ENCODE results near the gene PDZD2.

PDZD2 gene

DNA sequence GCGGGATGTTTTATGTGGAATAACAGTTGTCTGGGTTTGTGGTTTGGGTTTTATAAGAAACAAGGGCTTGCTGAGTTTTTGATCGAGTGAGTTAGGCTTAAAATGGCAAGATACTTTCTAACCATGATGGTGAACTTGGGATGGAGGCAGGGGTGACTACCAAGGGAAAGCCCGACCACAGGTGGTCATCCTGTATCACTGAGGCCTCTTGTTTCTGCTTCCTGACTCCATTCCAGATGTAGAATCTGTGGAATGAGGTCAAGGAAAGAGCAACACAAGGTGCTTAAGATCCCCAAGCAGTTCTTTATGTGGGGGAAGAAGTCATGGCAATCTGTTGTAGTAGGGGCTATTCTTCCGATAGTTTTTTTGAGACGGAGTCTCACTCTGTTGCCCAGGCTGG lies 412.9 kb downstream of the PDZD2 start:
- Histone ChIP-seq H3K36me3 (ENCODE audit: control insufficient read depth in 1 of 2, insufficient read depth in 2 of 2, low read length in 2 of 2) (peaks cover 0 to 4% of the 10 kb centered on the region in 2 donors), H3K9me3 (ENCODE audit: control insufficient read depth in 1 of 2, low read length in 2 of 2) (no peaks in the 10 kb centered on the region), H3K4me1 (ENCODE audit: control insufficient read depth in 1 of 2, insufficient read depth in 2 of 2, low read length in 2 of 2) (no peaks in the 10 kb centered on the region), H3K27me3 (ENCODE audit: low read depth, low read length) (no peaks in the 10 kb centered on the region), H3K4me3 (ENCODE audit: low read depth in 1 of 2, low read length in 2 of 2) (no peak overlapping the region), H3K27ac (ENCODE audit: low read length) (no peak overlapping the region)

DNA sequence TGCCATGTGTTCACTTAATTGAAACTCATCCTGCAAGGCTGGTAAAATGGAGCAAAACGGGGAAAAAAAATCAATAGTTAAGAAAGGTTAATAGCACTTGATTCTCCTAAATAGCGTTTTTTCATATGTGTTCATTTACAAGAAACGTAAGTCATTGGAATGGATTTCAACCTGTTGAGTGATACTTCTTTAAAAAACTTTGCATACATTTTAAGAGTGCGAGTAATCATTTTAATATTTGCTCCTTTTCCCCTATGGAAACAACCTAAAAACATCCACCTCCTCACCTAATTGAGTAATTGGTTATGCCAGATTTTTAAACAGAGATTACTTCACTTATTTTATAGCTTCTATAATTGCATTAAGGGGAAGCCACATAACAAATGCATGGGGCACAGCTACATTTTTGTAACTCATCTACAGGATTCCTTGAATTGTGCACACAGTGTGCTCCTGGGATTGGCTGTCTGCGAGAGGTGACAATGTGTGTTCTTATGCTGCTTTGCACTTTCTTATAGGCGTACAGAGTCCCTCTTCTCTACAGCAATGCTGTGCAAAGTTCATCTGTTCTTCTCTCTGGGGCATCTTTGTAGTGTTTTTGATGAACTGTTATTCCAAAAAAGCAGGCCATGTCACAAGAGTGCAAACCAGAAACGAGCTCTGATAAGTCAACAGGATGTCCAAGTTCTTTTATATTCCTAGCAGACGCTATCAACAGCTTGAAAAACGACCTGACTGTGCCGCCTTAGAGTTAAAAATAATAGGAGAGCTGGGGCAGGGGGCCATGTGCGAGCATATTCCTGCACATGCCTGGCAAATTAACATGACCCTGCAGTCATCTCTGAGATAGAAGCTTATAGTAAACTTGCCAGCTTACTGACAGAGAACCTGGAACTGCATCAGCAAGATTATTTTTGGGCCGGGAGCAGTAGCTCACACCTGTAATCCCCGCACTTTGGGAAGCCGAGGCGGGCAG lies 417.2 kb downstream of the PDZD2 start:
- H3K36me3 ChIP-seq (ENCODE audit: control insufficient read depth in 1 of 2, insufficient read depth in 2 of 2, low read length in 2 of 2), result peaks cover 0 to 4% of the 10 kb centered on the region in 2 donors
- no peak overlapping the region for H3K4me3 ChIP-seq (ENCODE audit: low read depth in 1 of 2, low read length in 2 of 2)
- H3K9me3 ChIP-seq (ENCODE audit: control insufficient read depth in 1 of 2, low read length in 2 of 2), result no peaks in the 10 kb centered on the region
- H3K27ac ChIP-seq (ENCODE audit: low read length), result no peak overlapping the region
- no peaks in the 10 kb centered on the region for H3K27me3 ChIP-seq (ENCODE audit: low read depth, low read length)
- no peaks in the 10 kb centered on the region for H3K4me1 ChIP-seq (ENCODE audit: control insufficient read depth in 1 of 2, insufficient read depth in 2 of 2, low read length in 2 of 2)

DNA sequence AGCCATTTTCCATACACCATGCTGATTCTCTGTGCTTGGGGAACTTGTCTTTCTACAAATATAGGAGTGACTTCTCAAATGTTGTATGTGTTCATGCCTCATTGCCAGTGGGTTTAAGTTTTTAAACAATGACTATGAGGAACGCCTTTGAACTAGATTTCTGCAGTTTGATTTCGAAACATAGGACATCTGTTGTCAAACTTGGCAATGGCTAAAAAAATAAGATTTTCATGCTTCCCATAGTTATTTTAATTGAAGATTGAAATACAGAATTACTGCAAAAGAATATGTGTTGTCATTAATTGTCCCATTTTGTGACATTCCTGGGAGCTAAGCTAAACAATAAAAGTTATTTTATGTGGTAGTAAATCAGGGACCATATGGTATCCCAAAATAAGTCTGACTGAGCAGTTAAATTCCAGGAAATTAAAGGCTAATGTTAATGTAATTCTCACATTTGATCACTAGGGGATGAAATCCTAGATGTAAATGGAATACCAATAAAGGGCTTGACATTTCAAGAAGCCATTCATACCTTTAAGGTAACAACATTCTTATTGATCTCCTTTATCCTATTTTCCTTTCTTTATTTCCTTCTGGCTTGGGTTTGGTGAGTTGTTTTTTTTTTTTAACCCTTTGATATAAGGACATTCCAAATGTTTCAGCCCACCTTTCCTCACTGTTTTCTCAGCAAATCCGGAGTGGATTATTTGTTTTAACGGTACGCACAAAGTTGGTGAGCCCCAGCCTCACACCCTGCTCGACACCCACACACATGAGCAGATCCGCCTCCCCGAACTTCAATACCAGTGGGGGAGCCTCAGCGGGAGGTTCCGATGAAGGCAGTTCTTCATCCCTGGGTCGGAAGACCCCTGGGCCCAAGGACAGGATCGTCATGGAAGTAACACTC lies 418.5 kb downstream of the PDZD2 start:
- H3K9me3 ChIP-seq (ENCODE audit: control insufficient read depth in 1 of 2, low read length in 2 of 2), result no peaks in the 10 kb centered on the region
- H3K36me3 ChIP-seq (ENCODE audit: control insufficient read depth in 1 of 2, insufficient read depth in 2 of 2, low read length in 2 of 2), result peaks cover 0 to 4% of the 10 kb centered on the region in 2 donors
- H3K4me1 ChIP-seq (ENCODE audit: control insufficient read depth in 1 of 2, insufficient read depth in 2 of 2, low read length in 2 of 2), result no peaks in the 10 kb centered on the region
- no peaks in the 10 kb centered on the region for H3K27me3 ChIP-seq (ENCODE audit: low read depth, low read length)
- H3K4me3 ChIP-seq (ENCODE audit: low read depth in 1 of 2, low read length in 2 of 2), result no peak overlapping the region
- H3K27ac ChIP-seq (ENCODE audit: low read length), result no peak overlapping the region

DNA sequence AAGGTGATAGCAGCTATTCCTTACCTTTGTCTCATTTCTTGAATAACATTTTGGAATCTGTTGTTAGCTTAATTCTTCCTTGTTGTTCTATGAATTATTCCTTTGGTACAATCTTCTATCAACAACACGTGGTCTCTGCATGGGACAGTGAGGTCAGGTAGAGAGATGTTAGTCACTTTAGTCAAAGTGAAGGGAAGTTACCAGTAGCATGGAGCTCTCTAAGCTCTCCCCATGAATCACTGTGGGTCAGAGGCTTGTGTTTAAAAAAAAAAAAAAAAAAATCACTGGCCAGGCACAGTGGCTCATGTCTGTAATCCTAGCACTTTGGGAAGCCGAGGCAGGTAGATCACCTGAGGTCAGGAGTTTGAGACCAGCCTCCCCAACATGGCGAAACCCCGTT lies 419.2 kb downstream of the PDZD2 start:
- Histone ChIP-seq H3K27ac (ENCODE audit: low read length) (no peak overlapping the region), H3K36me3 (ENCODE audit: control insufficient read depth in 1 of 2, insufficient read depth in 2 of 2, low read length in 2 of 2) (peaks cover 0 to under 1% of the 10 kb centered on the region in 2 donors), H3K9me3 (ENCODE audit: control insufficient read depth in 1 of 2, low read length in 2 of 2) (no peaks in the 10 kb centered on the region)

DNA sequence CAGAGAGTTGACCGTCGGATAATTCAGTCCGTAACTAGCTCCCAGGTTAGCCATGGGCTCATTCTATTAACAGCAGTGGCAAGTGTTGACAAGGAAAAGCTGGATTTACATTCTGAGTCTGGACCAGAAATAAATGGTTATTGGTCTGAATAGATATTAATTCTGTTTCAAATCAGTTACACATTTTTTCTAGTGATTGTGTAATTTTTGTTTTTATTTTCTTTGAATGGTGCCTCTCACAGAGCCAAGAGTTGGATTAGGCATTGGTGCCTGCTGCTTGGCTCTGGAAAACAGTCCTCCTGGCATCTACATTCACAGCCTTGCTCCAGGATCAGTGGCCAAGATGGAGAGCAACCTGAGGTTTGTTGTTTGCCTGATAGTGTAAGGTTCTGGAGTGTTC lies 420.1 kb downstream of the PDZD2 start:
- Histone ChIP-seq H3K4me3 (ENCODE audit: low read depth in 1 of 2, low read length in 2 of 2) (no peak overlapping the region), H3K27me3 (ENCODE audit: low read depth, low read length) (no peaks in the 10 kb centered on the region), H3K4me1 (ENCODE audit: control insufficient read depth in 1 of 2, insufficient read depth in 2 of 2, low read length in 2 of 2) (no peaks in the 10 kb centered on the region), H3K36me3 (ENCODE audit: control insufficient read depth in 1 of 2, insufficient read depth in 2 of 2, low read length in 2 of 2) (no peaks in the 10 kb centered on the region), H3K9me3 (ENCODE audit: control insufficient read depth in 1 of 2, low read length in 2 of 2) (no peaks in the 10 kb centered on the region), H3K27ac (ENCODE audit: low read length) (no peak overlapping the region)

More for the DNA sequence above, 419.2 kb downstream of the PDZD2 start:
- no peaks in the 10 kb centered on the region for H3K27me3 ChIP-seq (ENCODE audit: low read depth, low read length)
- H3K4me1 ChIP-seq (ENCODE audit: control insufficient read depth in 1 of 2, insufficient read depth in 2 of 2, low read length in 2 of 2), result no peaks in the 10 kb centered on the region
- no peak overlapping the region for H3K4me3 ChIP-seq (ENCODE audit: low read depth in 1 of 2, low read length in 2 of 2)

DNA sequence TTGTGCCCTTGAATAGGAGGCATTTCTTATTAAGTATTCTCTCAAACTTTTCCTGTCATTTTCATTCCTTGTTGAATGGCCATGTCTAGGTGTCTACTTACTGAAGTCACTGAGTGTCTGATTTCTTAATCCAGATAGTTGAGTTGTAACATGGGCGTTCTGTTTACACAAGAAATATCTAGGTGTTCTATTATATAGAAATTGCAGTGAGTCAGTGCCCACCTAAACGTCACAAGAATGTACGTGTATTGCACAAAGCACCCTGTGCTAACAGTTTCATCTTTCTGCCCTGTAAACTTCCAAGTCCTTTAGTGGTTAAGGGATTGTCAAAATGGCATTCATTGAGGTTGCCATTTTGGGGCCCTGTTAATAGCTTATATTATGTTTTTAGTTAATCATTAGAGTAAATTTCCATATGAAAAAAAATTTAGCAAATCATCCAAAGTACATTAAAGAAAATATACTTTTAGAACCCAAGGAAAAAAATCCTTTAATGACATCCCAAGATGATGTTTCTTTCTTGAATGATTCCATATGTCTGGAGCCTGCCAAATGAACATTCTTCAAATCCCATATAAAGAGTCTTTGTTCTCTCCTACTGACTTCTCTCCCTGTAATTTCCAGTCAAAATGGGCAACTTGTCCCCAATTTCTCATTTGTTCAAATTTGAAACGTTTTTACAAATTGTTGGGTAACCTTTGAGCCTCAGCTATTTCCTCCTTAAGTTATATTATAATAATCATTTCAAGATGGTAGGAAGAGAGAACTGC lies 421.0 kb downstream of the PDZD2 start:
- H3K4me1 ChIP-seq (ENCODE audit: control insufficient read depth in 1 of 2, insufficient read depth in 2 of 2, low read length in 2 of 2), result no peaks in the 10 kb centered on the region
- H3K27me3 ChIP-seq (ENCODE audit: low read depth, low read length), result no peaks in the 10 kb centered on the region
- no peaks in the 10 kb centered on the region for H3K36me3 ChIP-seq (ENCODE audit: control insufficient read depth in 1 of 2, insufficient read depth in 2 of 2, low read length in 2 of 2)
- H3K27ac ChIP-seq (ENCODE audit: low read length), result no peak overlapping the region
- no peak overlapping the region for H3K4me3 ChIP-seq (ENCODE audit: low read depth in 1 of 2, low read length in 2 of 2)
- no peaks in the 10 kb centered on the region for H3K9me3 ChIP-seq (ENCODE audit: control insufficient read depth in 1 of 2, low read length in 2 of 2)

DNA sequence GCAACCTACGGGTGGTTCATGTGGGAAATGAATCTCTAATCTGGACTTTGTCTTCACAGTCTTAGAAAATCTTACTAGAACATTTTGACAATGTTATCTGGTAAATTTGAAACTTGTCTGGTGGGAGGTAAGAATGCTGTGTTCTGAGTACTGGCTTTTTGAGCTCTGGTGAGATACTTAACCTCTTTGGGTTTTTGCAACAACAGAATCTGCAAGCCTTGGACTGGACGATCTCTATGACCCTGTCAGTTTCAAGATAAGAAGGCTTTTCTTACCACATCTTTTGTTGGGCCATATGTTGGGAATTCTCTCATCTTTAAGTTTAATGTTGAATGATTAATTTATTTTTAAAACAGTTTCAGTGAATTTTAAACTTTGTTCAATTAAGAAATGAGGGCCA lies 422.3 kb downstream of the PDZD2 start:
- Histone ChIP-seq H3K27me3 (ENCODE audit: low read depth, low read length) (no peaks in the 10 kb centered on the region), H3K4me3 (ENCODE audit: low read depth in 1 of 2, low read length in 2 of 2) (no peak overlapping the region), H3K36me3 (ENCODE audit: control insufficient read depth in 1 of 2, insufficient read depth in 2 of 2, low read length in 2 of 2) (no peaks in the 10 kb centered on the region), H3K4me1 (ENCODE audit: control insufficient read depth in 1 of 2, insufficient read depth in 2 of 2, low read length in 2 of 2) (no peaks in the 10 kb centered on the region), H3K9me3 (ENCODE audit: control insufficient read depth in 1 of 2, low read length in 2 of 2) (no peaks in the 10 kb centered on the region), H3K27ac (ENCODE audit: low read length) (no peak overlapping the region)

DNA sequence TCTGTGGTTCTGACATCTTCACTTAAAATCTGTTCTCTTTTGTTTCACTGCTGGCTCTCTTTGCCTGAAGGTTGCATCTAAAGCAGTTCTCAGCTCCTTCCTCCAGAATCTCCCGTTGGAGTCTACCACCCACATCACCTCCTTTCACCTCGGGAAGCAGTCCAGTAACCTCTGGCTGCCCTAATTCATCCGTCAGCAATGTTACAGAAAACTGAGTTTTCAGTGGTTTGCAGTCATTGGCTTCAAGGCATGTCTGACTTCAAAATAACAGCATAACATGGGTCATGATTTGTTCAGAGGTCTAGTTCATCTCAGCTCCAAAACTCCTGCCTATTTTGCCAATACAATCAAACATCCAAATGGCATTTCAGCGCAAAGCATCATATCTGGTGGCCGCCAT lies 427.5 kb downstream of the PDZD2 start:
- Histone ChIP-seq H3K4me3 (ENCODE audit: low read depth in 1 of 2, low read length in 2 of 2) (no peak overlapping the region), H3K27me3 (ENCODE audit: low read depth, low read length) (no peaks in the 10 kb centered on the region), H3K27ac (ENCODE audit: low read length) (no peak overlapping the region), H3K4me1 (ENCODE audit: control insufficient read depth in 1 of 2, insufficient read depth in 2 of 2, low read length in 2 of 2) (no peaks in the 10 kb centered on the region), H3K9me3 (ENCODE audit: control insufficient read depth in 1 of 2, low read length in 2 of 2) (no peaks in the 10 kb centered on the region), H3K36me3 (ENCODE audit: control insufficient read depth in 1 of 2, insufficient read depth in 2 of 2, low read length in 2 of 2) (no peaks in the 10 kb centered on the region)

DNA sequence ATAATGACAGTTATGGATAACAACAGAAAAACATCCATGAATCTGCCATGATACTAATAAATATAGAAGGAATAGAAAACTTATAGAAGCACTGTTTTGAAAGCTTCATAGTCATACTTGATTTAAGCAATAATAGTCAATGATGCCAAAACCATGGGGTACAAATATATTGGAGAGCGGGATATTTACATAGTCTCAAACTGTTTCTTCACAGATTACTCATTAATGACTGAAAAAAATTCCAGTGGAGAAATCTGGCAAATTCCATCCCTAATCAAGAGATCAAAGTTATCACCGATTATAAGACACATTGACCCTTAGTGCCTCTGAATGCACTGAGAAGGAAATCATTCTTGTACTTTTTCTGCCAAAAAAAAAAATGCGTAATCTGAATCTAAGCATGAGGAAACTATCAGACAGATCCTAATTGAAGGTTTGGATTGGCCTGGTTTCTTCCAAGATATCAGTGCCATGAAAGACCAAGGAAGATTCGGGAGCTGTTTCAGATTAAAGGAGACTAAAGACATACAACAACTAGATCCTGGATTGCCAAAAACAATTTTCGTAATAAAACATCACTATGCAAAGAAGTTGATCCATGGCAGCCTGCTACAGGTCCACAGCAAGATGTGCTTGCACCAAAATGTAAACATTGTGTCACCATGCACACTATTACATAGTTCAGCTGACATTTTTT lies 429.0 kb downstream of the PDZD2 start:
- no peaks in the 10 kb centered on the region for H3K27me3 ChIP-seq (ENCODE audit: low read depth, low read length)
- H3K36me3 ChIP-seq (ENCODE audit: control insufficient read depth in 1 of 2, insufficient read depth in 2 of 2, low read length in 2 of 2), result no peaks in the 10 kb centered on the region
- H3K9me3 ChIP-seq (ENCODE audit: control insufficient read depth in 1 of 2, low read length in 2 of 2), result no peaks in the 10 kb centered on the region
- H3K27ac ChIP-seq (ENCODE audit: low read length), result no peak overlapping the region
- H3K4me3 ChIP-seq (ENCODE audit: low read depth in 1 of 2, low read length in 2 of 2), result no peak overlapping the region
- no peaks in the 10 kb centered on the region for H3K4me1 ChIP-seq (ENCODE audit: control insufficient read depth in 1 of 2, insufficient read depth in 2 of 2, low read length in 2 of 2)

DNA sequence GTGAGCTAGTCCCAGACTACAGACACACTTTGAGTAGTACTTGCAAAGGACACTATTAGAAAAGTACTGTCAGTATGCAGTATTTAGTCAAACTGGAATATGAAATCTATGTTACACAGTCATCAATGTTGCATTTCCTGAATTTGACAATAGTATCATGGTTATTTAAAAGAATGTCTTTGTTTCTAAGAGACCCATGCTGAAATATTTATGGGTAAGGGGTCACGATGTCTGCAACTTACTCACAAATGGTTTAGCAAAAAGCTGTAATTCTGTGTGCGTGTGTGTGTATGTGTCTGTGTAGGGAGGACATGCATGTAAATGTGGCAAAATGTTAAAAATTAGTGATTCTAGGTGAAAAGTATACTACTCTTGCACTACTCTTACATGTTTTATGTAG lies 429.6 kb downstream of the PDZD2 start:
- H3K36me3 ChIP-seq (ENCODE audit: control insufficient read depth in 1 of 2, insufficient read depth in 2 of 2, low read length in 2 of 2), result no peaks in the 10 kb centered on the region
- no peaks in the 10 kb centered on the region for H3K4me1 ChIP-seq (ENCODE audit: control insufficient read depth in 1 of 2, insufficient read depth in 2 of 2, low read length in 2 of 2)
- H3K9me3 ChIP-seq (ENCODE audit: control insufficient read depth in 1 of 2, low read length in 2 of 2), result no peaks in the 10 kb centered on the region
- H3K4me3 ChIP-seq (ENCODE audit: low read depth in 1 of 2, low read length in 2 of 2), result no peak overlapping the region
- no peaks in the 10 kb centered on the region for H3K27me3 ChIP-seq (ENCODE audit: low read depth, low read length)
- no peak overlapping the region for H3K27ac ChIP-seq (ENCODE audit: low read length)

Measured in muscle layer of duodenum (tissue), 2 donors.